Stomach (tissue), 4 donors: Measurements from ENCODE around the gene RTKN.

Experiments
- POLR2AphosphoS5 ChIP-seq, 3 donors: sonication (generic); formaldehyde crosslinking; IDR thresholded peaks; one replicate each; pipeline ENCODE4 v1.6.1; 2016; ENCODE audit warnings: antibody characterized with exemption in 3 of 3
- TF ChIP-seq, protein P1 (sequence below), 7 experiments: fragments of 450-650 bp in 4 of 7; fragments of 200-600 bp in 3 of 7; sonication (generic) in 3 of 7; IDR thresholded peaks; one replicate each; pipeline ENCODE4 v1.5.1; 2016 to 2019; ENCODE audit warnings: antibody characterized with exemption in 7 of 7, control low read depth in 2 of 7, mild to moderate bottlenecking in 1 of 7

DNA sequence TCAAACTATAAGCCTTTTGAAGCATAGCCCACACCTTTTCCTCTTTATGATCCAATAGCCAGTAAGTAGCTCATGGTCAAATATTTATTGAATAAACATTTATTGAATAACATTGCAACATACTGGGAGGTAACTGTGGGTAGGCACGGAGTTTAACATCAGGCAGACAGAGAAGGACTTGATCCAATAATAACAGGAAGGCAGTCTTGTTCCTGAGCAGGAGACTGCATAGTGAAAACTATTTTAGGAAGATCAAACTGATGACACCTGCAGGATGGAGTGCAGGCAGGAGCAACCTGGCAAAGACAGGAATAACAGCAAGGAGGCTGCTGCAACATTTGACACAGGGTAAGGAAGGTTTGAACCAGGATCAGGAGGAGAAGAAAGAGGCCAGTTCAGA lies 58.5 kb downstream of the RTKN start:
- peak in 2 of 3 donors; percentile 49 to 58 for TF ChIP-seq POLR2AphosphoS5 (IDR thresholded peaks at IDR 0.05)
- TF ChIP-seq, protein P1, sequence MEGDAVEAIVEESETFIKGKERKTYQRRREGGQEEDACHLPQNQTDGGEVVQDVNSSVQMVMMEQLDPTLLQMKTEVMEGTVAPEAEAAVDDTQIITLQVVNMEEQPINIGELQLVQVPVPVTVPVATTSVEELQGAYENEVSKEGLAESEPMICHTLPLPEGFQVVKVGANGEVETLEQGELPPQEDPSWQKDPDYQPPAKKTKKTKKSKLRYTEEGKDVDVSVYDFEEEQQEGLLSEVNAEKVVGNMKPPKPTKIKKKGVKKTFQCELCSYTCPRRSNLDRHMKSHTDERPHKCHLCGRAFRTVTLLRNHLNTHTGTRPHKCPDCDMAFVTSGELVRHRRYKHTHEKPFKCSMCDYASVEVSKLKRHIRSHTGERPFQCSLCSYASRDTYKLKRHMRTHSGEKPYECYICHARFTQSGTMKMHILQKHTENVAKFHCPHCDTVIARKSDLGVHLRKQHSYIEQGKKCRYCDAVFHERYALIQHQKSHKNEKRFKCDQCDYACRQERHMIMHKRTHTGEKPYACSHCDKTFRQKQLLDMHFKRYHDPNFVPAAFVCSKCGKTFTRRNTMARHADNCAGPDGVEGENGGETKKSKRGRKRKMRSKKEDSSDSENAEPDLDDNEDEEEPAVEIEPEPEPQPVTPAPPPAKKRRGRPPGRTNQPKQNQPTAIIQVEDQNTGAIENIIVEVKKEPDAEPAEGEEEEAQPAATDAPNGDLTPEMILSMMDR (IDR thresholded peaks at IDR 0.05): no peak
